ENCODE results near the gene GPR173. TPM values are rescaled to one million over a fixed set of nuclear protein-coding genes. Genes with fewer than 3 reads are reported as not detected.

GPR173 gene
- total and polyA plus RNA-seq, 9 of the 15 experiments (the other 6 are each of a cell fraction or from before 2014, with no cell fraction given), result 0.01 TPM; not detected in 8

GRCh38 chrX:53077207-53078197 lies 28.9 kb downstream of the GPR173 start (continued):
- TF ChIP-seq, protein P1, sequence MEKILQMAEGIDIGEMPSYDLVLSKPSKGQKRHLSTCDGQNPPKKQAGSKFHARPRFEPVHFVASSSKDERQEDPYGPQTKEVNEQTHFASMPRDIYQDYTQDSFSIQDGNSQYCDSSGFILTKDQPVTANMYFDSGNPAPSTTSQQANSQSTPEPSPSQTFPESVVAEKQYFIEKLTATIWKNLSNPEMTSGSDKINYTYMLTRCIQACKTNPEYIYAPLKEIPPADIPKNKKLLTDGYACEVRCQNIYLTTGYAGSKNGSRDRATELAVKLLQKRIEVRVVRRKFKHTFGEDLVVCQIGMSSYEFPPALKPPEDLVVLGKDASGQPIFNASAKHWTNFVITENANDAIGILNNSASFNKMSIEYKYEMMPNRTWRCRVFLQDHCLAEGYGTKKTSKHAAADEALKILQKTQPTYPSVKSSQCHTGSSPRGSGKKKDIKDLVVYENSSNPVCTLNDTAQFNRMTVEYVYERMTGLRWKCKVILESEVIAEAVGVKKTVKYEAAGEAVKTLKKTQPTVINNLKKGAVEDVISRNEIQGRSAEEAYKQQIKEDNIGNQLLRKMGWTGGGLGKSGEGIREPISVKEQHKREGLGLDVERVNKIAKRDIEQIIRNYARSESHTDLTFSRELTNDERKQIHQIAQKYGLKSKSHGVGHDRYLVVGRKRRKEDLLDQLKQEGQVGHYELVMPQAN (IDR thresholded peaks at IDR 0.05; ENCODE audit: borderline replicate concordance), result no peak
- TF ChIP-seq STAT5A (IDR thresholded peaks at IDR 0.05; ENCODE audit: borderline replicate concordance, low read length) (no peak), CHD1 (IDR thresholded peaks at IDR 0.05; ENCODE audit: low read length) (no peak), FOXA3 (CRISPR knock-in tag; conservative IDR thresholded peaks at IDR 0.05 in 1 of 2, IDR thresholded peaks at IDR 0.05 in 1 of 2) (no peak), L3MBTL2 (IDR thresholded peaks at IDR 0.05) (peak; percentile 51)
- TF ChIP-seq, protein P2, sequence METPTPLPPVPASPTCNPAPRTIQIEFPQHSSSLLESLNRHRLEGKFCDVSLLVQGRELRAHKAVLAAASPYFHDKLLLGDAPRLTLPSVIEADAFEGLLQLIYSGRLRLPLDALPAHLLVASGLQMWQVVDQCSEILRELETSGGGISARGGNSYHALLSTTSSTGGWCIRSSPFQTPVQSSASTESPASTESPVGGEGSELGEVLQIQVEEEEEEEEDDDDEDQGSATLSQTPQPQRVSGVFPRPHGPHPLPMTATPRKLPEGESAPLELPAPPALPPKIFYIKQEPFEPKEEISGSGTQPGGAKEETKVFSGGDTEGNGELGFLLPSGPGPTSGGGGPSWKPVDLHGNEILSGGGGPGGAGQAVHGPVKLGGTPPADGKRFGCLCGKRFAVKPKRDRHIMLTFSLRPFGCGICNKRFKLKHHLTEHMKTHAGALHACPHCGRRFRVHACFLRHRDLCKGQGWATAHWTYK (CRISPR knock-in tag; IDR thresholded peaks at IDR 0.05), result no peak
- TF ChIP-seq, protein P3, sequence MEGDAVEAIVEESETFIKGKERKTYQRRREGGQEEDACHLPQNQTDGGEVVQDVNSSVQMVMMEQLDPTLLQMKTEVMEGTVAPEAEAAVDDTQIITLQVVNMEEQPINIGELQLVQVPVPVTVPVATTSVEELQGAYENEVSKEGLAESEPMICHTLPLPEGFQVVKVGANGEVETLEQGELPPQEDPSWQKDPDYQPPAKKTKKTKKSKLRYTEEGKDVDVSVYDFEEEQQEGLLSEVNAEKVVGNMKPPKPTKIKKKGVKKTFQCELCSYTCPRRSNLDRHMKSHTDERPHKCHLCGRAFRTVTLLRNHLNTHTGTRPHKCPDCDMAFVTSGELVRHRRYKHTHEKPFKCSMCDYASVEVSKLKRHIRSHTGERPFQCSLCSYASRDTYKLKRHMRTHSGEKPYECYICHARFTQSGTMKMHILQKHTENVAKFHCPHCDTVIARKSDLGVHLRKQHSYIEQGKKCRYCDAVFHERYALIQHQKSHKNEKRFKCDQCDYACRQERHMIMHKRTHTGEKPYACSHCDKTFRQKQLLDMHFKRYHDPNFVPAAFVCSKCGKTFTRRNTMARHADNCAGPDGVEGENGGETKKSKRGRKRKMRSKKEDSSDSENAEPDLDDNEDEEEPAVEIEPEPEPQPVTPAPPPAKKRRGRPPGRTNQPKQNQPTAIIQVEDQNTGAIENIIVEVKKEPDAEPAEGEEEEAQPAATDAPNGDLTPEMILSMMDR (IDR thresholded peaks at IDR 0.05 in 2 of 3, conservative IDR thresholded peaks at IDR 0.05 in 1 of 3; ENCODE audit: insufficient read depth in 2 of 3, low read depth in 1 of 3, low read length in 3 of 3), result peak; percentile 36 to 48 (median 41)
- TF ChIP-seq, protein P4, sequence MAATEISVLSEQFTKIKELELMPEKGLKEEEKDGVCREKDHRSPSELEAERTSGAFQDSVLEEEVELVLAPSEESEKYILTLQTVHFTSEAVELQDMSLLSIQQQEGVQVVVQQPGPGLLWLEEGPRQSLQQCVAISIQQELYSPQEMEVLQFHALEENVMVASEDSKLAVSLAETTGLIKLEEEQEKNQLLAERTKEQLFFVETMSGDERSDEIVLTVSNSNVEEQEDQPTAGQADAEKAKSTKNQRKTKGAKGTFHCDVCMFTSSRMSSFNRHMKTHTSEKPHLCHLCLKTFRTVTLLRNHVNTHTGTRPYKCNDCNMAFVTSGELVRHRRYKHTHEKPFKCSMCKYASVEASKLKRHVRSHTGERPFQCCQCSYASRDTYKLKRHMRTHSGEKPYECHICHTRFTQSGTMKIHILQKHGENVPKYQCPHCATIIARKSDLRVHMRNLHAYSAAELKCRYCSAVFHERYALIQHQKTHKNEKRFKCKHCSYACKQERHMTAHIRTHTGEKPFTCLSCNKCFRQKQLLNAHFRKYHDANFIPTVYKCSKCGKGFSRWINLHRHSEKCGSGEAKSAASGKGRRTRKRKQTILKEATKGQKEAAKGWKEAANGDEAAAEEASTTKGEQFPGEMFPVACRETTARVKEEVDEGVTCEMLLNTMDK (IDR thresholded peaks at IDR 0.05; ENCODE audit: borderline replicate concordance, insufficient read depth, low read depth, low read length, poor library complexity, severe bottlenecking), result peak; percentile 93

All from K562 (cell line).